Thyroid gland (tissue), 4 donors: Measurements from ENCODE around the gene METTL1.

Experiments used
- POLR2A ChIP-seq, 2 donors: fragments of 450-650 bp; IDR thresholded peaks; one replicate each; pipeline ENCODE4 v1.6.1; 2017; ENCODE audit warnings: antibody characterized with exemption in 2 of 2, mild to moderate bottlenecking in 2 of 2, moderate library complexity in 1 of 2
- TF ChIP-seq, protein P1 (sequence below), 6 experiments: fragments of 200-600 bp in 3 of 6; fragments of 450-650 bp in 3 of 6; sonication (generic) in 3 of 6; IDR thresholded peaks; one replicate each; pipeline ENCODE4 v1.5.1; 2016 to 2019; ENCODE audit warnings: antibody characterized with exemption in 6 of 6, mild to moderate bottlenecking in 2 of 6, inconsistent platforms in 1 of 6, moderate library complexity in 1 of 6

DNA sequence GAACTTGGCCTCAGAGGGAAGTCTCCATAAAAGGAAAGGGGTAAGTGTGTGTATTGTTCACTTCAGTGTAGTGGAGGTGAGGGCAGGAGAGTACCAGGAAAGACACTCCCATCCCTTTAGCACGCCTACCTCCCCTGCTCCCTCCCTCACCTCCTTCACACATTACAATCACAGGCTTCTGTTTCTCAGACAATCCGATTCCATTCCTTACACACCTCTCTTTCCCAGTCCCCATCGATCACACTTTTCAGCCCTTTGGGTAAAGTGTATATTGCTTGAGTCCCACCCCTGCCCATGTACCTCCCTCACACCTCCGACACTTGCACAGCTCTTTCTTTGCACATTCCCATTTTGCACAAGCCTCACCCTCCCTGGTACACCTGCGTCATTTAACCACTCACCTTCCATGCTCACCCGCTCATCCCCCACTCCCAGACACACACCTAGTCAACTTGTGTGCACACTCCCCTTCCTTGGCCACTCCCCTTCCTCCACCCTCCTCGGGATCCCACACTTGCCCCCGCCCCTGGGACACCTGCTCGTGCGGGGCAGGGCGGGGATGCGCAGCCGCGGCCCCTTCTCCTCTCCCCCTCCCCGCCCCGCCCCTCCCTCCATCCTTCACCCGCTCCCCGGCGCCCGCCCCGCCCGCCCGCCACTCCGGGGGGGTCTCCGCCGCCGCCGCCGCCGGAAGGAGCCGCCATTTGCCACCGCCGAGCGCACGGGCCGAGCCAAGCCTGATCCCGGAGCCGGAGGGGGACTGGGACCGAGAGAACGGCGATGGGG lies 17.3 kb downstream of the METTL1 start, which contains the start of gene MARCHF9:
- TF ChIP-seq, protein P1, sequence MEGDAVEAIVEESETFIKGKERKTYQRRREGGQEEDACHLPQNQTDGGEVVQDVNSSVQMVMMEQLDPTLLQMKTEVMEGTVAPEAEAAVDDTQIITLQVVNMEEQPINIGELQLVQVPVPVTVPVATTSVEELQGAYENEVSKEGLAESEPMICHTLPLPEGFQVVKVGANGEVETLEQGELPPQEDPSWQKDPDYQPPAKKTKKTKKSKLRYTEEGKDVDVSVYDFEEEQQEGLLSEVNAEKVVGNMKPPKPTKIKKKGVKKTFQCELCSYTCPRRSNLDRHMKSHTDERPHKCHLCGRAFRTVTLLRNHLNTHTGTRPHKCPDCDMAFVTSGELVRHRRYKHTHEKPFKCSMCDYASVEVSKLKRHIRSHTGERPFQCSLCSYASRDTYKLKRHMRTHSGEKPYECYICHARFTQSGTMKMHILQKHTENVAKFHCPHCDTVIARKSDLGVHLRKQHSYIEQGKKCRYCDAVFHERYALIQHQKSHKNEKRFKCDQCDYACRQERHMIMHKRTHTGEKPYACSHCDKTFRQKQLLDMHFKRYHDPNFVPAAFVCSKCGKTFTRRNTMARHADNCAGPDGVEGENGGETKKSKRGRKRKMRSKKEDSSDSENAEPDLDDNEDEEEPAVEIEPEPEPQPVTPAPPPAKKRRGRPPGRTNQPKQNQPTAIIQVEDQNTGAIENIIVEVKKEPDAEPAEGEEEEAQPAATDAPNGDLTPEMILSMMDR (IDR thresholded peaks at IDR 0.05): no peak
- TF ChIP-seq POLR2A (IDR thresholded peaks at IDR 0.05): peak in 1 of 2 donors; percentile 35
